ENCODE results near the gene ADK.

DNA sequence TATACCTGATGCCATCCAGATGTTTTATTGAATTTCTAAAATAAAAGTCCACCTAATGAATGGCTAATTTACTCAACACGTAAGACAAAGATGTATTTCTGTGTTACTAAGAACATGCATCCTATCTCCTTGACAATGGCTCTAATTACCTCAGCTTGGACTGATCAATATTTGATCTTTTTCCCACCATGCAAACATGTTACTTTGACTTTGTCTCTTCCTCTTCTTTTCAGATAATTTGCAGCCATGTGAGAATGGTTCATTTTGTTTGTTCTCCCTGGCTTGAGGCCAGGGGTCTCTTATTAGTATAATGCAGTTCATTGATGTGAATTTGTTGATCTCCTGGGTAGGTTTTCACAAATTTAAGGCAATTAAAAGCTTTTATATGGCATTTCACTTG, 302.1 kb downstream of the ADK start:
- TF ChIP-seq, protein P1, sequence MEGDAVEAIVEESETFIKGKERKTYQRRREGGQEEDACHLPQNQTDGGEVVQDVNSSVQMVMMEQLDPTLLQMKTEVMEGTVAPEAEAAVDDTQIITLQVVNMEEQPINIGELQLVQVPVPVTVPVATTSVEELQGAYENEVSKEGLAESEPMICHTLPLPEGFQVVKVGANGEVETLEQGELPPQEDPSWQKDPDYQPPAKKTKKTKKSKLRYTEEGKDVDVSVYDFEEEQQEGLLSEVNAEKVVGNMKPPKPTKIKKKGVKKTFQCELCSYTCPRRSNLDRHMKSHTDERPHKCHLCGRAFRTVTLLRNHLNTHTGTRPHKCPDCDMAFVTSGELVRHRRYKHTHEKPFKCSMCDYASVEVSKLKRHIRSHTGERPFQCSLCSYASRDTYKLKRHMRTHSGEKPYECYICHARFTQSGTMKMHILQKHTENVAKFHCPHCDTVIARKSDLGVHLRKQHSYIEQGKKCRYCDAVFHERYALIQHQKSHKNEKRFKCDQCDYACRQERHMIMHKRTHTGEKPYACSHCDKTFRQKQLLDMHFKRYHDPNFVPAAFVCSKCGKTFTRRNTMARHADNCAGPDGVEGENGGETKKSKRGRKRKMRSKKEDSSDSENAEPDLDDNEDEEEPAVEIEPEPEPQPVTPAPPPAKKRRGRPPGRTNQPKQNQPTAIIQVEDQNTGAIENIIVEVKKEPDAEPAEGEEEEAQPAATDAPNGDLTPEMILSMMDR (IDR thresholded peaks at IDR 0.05; ENCODE audit: poor library complexity), result no peak
- no peak for TF ChIP-seq EZH2 (IDR thresholded peaks at IDR 0.05; ENCODE audit: borderline replicate concordance)
- TF ChIP-seq EZH2phosphoT487 (IDR thresholded peaks at IDR 0.05; ENCODE audit: low read depth, severe bottlenecking, unreplicated experiment), result no peak
